Stimulated activated CD4-positive, alpha-beta T cell treated with anti-CD3 and anti-CD28 coated beads, Interleukin-2, amount 100 ng/mL, for 24 hours (primary cell): Measurements from ENCODE around the gene SIRT2.
"Not testable (repeated sequence)": the region's sequence is repeated elsewhere in the genome, so short reads cannot be mapped to it uniquely, and the experiment has no call there.

Experiments
- DNase-seq, 2 donors: peaks; one replicate each; pipeline ENCODE4 v3.0.0-alpha.2; 2020

The SIRT2 gene

GRCh38 chr19:38842439-38843174 lies 56.8 kb downstream of the SIRT2 start:
- peak; percentile 55 to 58 for DNase-seq

- DNase-seq = no peak
Measured at GRCh38 chr19:38841787-38842438, 57.5 kb downstream of the SIRT2 start.

GRCh38 chr19:38841180-38841766 lies 58.1 kb downstream of the SIRT2 start:
- DNase-seq = no peak

GRCh38 chr19:38840583-38840968 lies 58.8 kb downstream of the SIRT2 start:
- no peak for DNase-seq

GRCh38 chr19:38839816-38840582 lies 59.4 kb downstream of the SIRT2 start:
- no peak for DNase-seq

GRCh38 chr19:38838986-38839761 lies 60.2 kb downstream of the SIRT2 start:
- no peak for DNase-seq

GRCh38 chr19:38838208-38838985 lies 61.0 kb downstream of the SIRT2 start:
- DNase-seq = peak; percentile 62 to 66

GRCh38 chr19:38837656-38838121 lies 61.7 kb downstream of the SIRT2 start:
- no peak for DNase-seq

- no peak for DNase-seq
Measured at GRCh38 chr19:38836983-38837626, 62.3 kb downstream of the SIRT2 start.

- no peak for DNase-seq
Measured at GRCh38 chr19:38836159-38836982, 63.0 kb downstream of the SIRT2 start.

GRCh38 chr19:38834590-38834989 lies 64.8 kb downstream of the SIRT2 start:
- no peak for DNase-seq

GRCh38 chr19:38834104-38834490 lies 65.3 kb downstream of the SIRT2 start:
- no peak for DNase-seq

GRCh38 chr19:38833092-38833425 lies 66.4 kb downstream of the SIRT2 start:
- DNase-seq = no peak

- no peak for DNase-seq
Measured at GRCh38 chr19:38831142-38831605, 68.2 kb downstream of the SIRT2 start.

GRCh38 chr19:38830039-38830733 lies 69.2 kb downstream of the SIRT2 start:
- no peak for DNase-seq

- not testable (repeated sequence) for DNase-seq
Measured at GRCh38 chr19:38829203-38829602, 70.2 kb downstream of the SIRT2 start.
